Tongue (tissue), 2 donors: ENCODE data around the gene GMCL2. TPM values are rescaled to one million over a fixed set of nuclear protein-coding genes. Genes with fewer than 3 reads are reported as not detected.
A peak's percentile ranks its signal among the peaks of the same experiment; 100 is the strongest.

Experiments used
- DNase-seq: peaks from one replicate; pipeline ENCODE4 v3.0.0-alpha.2; 2015
- total RNA-seq: library from RNA; depleted of rRNA; stranded (reverse); fragments of >200 nt; gene quantifications from one replicate; pipeline ENCODE4 v1.2.3, GENCODE V29; 2014

GMCL2 gene
- total RNA-seq, 1 donor from 2014 or later, result not detected

DNA sequence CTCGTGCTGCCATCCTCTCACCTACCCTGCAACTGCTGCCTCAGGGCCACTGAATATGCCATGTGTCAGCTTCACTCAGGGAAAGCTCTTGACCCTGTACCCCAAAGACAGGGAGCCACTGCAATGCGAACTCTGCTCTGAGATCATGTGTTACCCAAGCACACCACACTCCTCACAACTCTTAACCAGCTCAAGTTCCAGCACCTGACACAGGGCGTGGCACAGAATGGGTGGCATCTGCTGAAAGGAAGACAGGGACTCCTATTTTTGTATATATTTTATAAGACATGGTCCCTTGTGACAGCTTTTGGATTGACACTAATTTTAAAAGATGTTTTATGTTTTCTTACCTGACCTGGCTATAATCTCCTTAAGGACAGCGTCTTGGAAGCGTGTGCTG lies 34.7 kb upstream of the GMCL2 start:
- peak; percentile 50 for DNase-seq

- DNase-seq, result no peak
Measured at GRCh38 chr5:178221282-178221681, 34.1 kb upstream of the GMCL2 start.

- no peak for DNase-seq
Measured at GRCh38 chr5:178218827-178219226, 31.7 kb upstream of the GMCL2 start.

DNA sequence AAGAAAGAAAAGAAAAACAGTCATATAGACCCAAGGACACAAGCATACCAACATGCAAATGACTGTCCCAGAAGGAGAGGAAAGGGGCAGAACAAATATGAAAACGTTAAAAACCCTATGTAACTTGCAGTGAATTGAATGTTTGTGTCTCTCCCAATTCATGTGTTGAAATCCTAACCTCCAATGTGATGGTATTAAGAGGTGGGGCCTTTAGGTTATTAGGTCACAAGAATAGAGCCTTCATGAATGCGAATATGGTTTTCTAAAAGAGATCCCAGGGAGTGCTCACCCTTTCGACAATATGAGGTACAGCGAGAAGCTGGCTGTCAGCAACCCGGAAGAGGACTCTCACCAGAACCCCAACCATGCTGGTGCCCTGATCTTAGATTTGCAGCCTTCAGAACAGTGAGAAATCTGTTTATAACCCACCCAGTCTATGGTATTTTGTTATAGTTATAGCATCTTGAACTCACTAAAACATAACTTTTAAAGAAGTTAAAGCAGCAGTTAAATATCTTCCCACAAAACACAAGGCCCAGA lies 31.1 kb upstream of the GMCL2 start:
- DNase-seq, result no peak

- no peak for DNase-seq
Measured at GRCh38 chr5:178216779-178217178, 29.6 kb upstream of the GMCL2 start.

GRCh38 chr5:178216088-178216534 lies 28.9 kb upstream of the GMCL2 start:
- DNase-seq, result no peak

GRCh38 chr5:178215280-178216002 lies 28.3 kb upstream of the GMCL2 start:
- no peak for DNase-seq

DNA sequence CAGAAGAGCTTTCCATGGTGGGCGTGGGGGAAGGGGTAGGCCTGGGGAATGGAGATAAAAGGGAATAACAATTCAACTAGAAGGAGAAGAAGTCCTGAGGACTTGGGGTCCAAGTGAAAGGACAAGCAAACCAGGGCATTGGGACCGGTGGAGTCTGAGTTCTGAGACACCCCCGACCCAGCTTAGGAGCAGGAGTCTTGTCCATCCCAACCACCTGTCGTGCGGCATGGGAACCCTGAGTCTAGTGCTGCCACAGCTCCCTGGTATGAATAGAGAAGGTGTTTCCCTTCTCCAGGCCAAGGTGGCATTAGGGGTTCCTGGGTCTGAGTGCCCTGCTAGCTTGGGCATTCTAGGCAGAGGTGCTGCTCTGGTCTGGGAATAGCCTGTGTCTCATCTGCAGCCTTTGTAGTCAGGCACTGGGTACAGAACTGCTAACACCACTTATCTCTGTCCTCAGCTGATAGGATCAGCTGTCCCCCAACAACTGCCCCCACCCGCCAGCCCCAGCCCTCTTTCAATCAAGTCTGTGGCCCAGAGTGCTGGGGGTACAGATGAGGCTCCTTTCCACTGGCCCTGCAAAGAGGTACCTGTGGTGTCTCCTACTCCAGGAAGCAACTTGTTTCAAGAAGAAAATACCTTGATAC lies 27.1 kb upstream of the GMCL2 start:
- DNase-seq, result no peak

- DNase-seq, result no peak
Measured at GRCh38 chr5:178213748-178214151, 26.6 kb upstream of the GMCL2 start.

DNA sequence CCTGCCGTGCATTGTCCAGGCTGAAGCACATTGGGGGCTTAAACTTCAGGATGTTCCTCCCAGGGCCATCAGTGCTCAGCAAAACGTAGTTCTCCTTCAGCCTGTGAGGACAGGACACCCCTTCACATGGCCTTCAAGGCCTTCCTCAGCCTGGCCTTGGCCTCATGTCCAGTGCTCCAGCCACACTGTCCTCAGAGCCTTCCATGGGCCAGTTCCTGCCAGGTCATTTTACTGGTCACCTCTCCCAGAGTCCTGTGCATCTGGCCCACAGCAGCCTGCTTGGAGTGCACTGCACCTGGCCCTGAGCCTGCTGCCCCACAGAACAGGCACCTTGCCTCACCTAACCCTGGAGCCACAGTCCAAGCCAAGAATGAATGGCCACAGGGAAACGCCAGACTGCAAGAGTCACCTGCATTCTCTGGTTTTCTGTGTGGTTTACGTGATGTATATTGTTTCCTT lies 25.9 kb upstream of the GMCL2 start:
- DNase-seq, result no peak

DNA sequence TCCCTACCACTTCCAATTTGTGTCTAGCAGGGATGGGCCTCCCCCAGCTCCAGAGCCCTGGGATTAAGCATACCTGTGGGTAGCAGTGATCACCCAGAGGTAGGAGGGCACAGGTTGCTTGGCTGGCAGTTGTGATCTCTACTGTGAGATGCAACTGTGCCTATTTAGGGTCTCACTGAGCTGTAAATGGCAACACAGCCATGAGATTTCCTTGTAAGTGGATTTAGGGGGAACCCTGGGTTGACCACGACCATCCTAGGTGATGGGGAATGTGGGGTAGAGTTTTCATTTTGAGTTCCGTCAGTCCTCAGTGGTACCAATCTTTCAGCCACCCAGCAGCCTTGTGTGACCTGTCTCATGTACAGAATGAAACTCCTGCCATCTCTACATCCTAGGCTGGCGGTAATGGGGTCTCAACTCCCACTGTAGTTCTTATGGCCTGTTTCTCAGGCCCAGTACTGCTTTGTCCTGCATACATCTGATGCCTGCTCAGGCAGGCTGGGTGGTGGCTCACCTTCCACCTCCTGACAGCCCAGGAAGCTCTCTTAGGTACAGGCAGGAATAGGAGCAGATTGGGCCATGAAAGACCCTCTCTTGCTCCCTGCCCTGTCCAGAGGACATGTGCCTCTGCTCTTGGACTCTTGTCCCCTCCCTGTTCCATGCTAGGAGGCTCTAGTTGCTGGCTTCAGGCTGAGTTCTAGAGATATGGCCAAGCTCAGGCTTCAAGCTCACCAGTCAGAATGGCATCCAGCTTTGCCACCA lies 25.3 kb upstream of the GMCL2 start:
- DNase-seq, result no peak

- DNase-seq, result no peak
Measured at GRCh38 chr5:178211095-178212048, 24.2 kb upstream of the GMCL2 start.

DNA sequence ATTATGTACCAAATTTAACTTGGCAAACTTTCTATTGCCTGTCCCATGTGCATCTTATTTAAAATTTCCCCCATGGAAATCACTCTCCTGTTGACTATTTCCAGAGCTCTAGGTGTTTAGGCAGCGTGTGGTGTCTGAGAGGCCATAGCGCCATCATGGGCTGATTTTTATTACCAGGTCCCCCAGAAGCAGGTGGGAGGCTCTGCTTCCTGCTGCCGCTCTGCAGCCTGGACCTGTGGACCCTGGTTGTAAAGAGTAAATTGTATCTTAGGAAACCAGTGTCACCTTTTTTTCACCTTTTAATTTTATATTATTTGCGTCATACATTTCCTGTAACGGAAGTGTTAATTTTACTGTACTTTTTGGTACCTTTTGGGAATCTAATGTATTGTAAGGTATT lies 23.5 kb upstream of the GMCL2 start:
- DNase-seq, result no peak

GRCh38 chr5:178210073-178210535 lies 22.9 kb upstream of the GMCL2 start:
- DNase-seq, result no peak

DNA sequence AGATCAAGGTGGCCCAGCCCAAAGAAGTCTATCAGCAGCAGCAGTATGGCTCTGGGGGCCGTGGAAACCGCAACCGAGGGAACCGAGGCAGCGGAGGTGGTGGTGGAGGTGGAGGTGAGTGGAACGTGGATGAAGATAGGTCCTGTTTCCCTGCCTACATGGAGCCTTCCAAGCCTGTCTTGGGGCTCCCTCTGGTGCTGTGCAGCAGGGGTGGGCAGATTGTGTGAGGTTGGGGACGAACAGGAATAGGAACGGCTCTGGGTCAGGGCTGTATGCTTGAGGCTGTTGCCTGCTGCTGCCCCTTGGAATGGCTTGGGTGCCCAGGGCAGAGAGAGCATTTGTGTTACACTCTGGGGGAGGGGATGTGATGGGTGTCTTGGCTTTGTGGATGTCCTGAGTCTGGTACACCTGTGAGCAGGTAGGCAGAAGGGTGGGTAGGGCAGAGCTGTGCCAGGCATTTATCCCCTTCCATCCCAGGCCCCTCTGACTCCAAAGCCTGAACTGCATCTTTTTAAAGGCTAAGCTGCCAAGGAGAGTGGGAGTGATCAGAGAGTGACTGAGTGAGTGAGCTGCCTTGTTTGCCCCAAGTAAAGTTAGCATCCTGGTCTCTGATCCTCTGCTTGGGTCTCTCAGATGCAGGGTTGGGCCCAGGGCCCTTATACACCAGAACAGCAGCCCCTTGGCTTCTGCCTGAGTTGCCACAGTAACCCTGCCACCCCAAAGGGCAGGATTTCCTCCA lies 22.3 kb upstream of the GMCL2 start:
- DNase-seq, result no peak

DNA sequence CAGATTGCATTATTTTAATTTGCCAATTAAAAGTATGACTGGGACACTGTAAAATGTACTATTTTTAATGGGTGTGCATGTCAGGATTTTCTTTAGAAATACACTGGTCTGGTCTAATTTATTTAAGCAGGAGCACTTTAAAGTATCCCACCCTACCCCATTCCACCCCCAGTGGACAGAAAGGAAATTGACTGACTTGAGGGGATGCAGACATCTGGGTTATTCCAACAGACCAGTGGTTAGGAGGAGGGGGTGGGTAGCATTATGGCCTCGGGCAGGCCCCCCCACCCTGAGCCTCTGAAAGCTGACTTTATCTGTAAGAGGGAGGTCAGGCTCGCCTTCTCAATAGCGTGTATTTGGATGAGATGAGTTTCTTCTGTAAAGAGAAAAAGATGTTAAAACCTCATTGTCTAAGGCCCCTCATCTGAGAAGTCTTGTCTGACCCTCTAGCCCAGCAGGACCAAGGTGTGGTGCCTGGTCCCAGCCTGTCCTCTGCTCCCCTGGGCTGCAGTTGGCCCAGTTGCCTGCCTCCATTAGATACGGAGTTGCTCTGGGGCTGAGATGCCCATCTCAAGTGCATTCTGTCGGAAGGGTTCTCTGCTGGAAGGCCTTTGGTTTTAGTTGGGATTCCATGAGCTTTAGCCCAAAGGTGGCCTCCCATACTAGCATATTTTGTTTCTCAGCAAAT lies 21.5 kb upstream of the GMCL2 start:
- DNase-seq, result no peak

DNA sequence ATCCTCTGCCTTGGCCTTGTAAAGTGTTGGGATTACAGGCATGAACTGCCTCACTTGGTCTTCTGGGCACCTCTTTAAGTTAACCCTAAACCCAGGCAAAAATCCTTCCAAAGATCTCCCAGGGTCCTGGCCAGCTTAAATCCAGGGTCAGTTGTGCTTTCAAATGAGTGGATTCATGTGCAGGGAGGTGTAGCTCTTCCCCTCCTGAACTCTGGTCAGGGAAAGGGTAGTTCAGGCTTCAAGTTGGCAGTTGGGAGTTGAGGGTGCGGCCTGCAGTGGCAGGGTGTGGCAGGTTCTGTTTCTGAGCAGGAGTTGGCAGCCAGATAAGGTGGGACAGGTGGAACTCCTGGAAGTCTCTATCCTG lies 20.7 kb upstream of the GMCL2 start:
- DNase-seq, result no peak

DNA sequence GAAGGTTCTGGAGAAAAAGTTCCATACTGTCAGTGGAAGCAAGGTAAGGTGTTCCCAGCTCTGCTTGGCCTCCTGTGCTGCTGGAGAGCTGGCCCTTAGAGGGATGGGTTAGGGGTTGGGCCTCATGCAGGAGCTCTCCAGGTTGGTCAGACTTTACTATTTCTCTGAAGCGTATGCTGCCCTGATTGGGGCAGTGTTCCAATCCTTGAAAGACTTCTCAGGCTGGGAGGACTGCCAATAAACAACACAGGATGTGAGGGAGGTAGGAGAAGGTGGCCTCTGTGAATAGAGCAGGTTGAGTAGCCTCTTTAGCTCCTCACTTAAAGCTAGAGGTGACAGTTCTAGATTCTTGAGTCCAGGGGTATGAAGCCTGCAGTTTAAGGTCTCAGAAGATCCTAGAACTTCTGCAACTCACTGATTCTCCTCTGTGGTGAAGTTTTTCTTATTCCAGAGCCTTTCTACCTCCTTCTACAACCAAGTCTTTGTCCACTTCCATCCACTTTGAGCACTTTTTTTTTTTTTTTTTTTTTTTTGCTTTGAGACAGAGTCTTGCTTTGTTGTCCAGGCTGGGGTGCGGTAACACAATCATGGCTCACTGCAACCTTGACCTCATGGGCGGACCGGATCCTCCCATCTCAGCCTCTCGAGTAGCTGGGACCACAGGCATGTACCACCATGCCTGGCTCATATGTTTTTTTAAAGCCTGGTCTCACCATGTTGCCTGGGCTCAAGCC lies 20.2 kb upstream of the GMCL2 start:
- DNase-seq, result peak; percentile 50
